Right lobe of liver (tissue), 6 donors: ENCODE data around the gene PHETA2. TPM values are rescaled to one million over a fixed set of nuclear protein-coding genes. Genes with fewer than 3 reads are reported as not detected.

Experiments used
- ATAC-seq, 4 donors: fragments of 200-7000 bp; cut with Tn5 transposase; one replicate each; pipeline ENCODE4 v1.9.1; 2020; ENCODE audit warnings: mild to moderate bottlenecking in 4 of 4, moderate library complexity in 4 of 4
- DNase-seq, 3 donors: peaks; one replicate each; pipeline ENCODE4 v3.0.0-alpha.2; 2020
- H3K27ac ChIP-seq, 3 donors: fragments of 200-600 bp; one replicate each; pipeline ENCODE4 v1.8.0; 2022
- H3K27me3 ChIP-seq, 2 donors: fragments of 200-600 bp; one replicate each; pipeline ENCODE4 v1.8.0; 2022
- H3K36me3 ChIP-seq, 4 donors: fragments of 200-600 bp; sonication (generic) in 1 of 4; one replicate each; pipeline versions ENCODE4 v1.5.1 to v1.8.0; 2017 to 2022; ENCODE audit warnings: control low read depth in 1 of 4
- H3K4me1 ChIP-seq, 4 donors: fragments of 200-600 bp; sonication (generic) in 1 of 4; one replicate each; pipeline versions ENCODE4 v1.5.1 to v1.8.0; 2017 to 2022; ENCODE audit warnings: control low read depth in 1 of 4
- H3K4me3 ChIP-seq, 3 donors: fragments of 200-600 bp; one replicate each; pipeline ENCODE4 v1.8.0; 2022
- H3K9me3 ChIP-seq, 4 donors: fragments of 200-600 bp; sonication (generic) in 1 of 4; one replicate each; pipeline versions ENCODE4 v1.5.1 to v1.8.0; 2017 to 2022; ENCODE audit warnings: control low read depth in 1 of 4
- CTCF ChIP-seq, 4 donors: fragments of 200-600 bp in 3 of 4; fragments of 450-650 bp in 1 of 4; IDR thresholded peaks; one replicate each; pipeline versions ENCODE4 v1.5.1 to v1.8.0; 2016 to 2022; ENCODE audit warnings: antibody characterized with exemption in 4 of 4, mild to moderate bottlenecking in 2 of 4
- POLR2A ChIP-seq: fragments of 450-650 bp; IDR thresholded peaks from one replicate; pipeline ENCODE4 v1.6.1; 2017; ENCODE audit warnings: antibody characterized with exemption, mild to moderate bottlenecking
- WGBS: methylation state at CpG from one replicate; pipeline ENCODE4 v1.1.6; 2018; ENCODE audit warnings: low coverage, low lambda C conversion rate; ENCODE audit not compliant: insufficient coverage; ENCODE audit errors: missing lambda C conversion rate; 5-methylcytosine and 5-hydroxymethylcytosine counted together
- intact Hi-C, 2 donors: fragments of 100-400 bp; cut with DNase I; formaldehyde crosslinking; loops; one replicate each; pipeline versions ENCODE4 v1.11.2 to v1.14.1; 2022
- total RNA-seq, 6 experiments: library from RNA; depleted of rRNA in 2 of 6; stranded (reverse); fragments of >200 nt in 2 of 6; fragmentation: NEBNext Ultra II Directional in 3 of 6; extraction: Animal tissue kit (Norgen Biotek cat#: 25700) in 3 of 6; gene quantifications; one replicate each; pipeline versions ENCODE4 v1.1.0 to v1.2.4, GENCODE V29; 2016 to 2023
- donor health status: DM: no; HTN: yes; CAD: no.
- donor health status: DM: no; HTN: no; CAD: no.
- donor health status: DM: no; HTN: no; CAD: no.
- donor health status: DM: no; HTN: yes; CAD: no.
- donor health status: DM: no; HTN: yes; CAD: no.

Gene PHETA2
- total RNA-seq, 6 experiments from 2014 or later = 0.51 to 1.4 (median 0.97) TPM

GRCh38 chr22:42056757-42057511 lies 17.1 kb upstream of the PHETA2 start:
- intact Hi-C loops = no loop called here
- 94% methylated on average over 1 of the region's 1 CpG for WGBS
- TF ChIP-seq POLR2A (no peak), CTCF (IDR thresholded peaks at IDR 0.05) (no peak)
- Histone ChIP-seq H3K36me3 (peaks cover 0 to 10% (median 3%) of the 10 kb centered on the region in 4 donors), H3K27me3 (no peaks in the 10 kb centered on the region), H3K9me3 (peaks cover 0 to 9% (median 3%) of the 10 kb centered on the region in 4 donors), H3K4me3 (no peak overlapping the region), H3K4me1 (no peaks in the 10 kb centered on the region), H3K27ac (no peak overlapping the region)
- no peak for ATAC-seq
- no peak for DNase-seq

- no CpG with 5 or more reads among the region's 5 CpGs for WGBS
- intact Hi-C loops = no loop called here
- DNase-seq (no peak), ATAC-seq (no peak)
- H3K27me3 ChIP-seq = no peaks in the 10 kb centered on the region
- peaks cover 0 to 9% (median 3%) of the 10 kb centered on the region in 4 donors for H3K9me3 ChIP-seq
- H3K4me3 ChIP-seq = no peak overlapping the region
- peaks cover 0 to 14% (median 3%) of the 10 kb centered on the region in 4 donors for H3K36me3 ChIP-seq
- H3K27ac ChIP-seq = no peak overlapping the region
- peaks cover 0 to 8% (median 4%) of the 10 kb centered on the region in 4 donors for H3K4me1 ChIP-seq
- TF ChIP-seq CTCF (IDR thresholded peaks at IDR 0.05) = no peak
- no peak for TF ChIP-seq POLR2A
These were observed 13.6 kb upstream of the PHETA2 start for GRCh38 chr22:42060489-42060888.

GRCh38 chr22:42061041-42061440 lies 13.0 kb upstream of the PHETA2 start:
- no peak for DNase-seq
- intact Hi-C loops = no loop called here
- WGBS = 100% methylated on average over 1 of the region's 7 CpGs
- Histone ChIP-seq H3K4me1 (peaks cover 0 to 13% (median 6%) of the 10 kb centered on the region in 4 donors), H3K27me3 (no peaks in the 10 kb centered on the region), H3K27ac (no peak overlapping the region), H3K36me3 (peaks cover 0 to 14% (median 3%) of the 10 kb centered on the region in 4 donors), H3K4me3 (no peak overlapping the region), H3K9me3 (peaks cover 0 to 9% (median 3%) of the 10 kb centered on the region in 4 donors)
- TF ChIP-seq CTCF (IDR thresholded peaks at IDR 0.05) (no peak), POLR2A (no peak)
- ATAC-seq = no peak

GRCh38 chr22:42062506-42063170 lies 11.4 kb upstream of the PHETA2 start:
- H3K9me3 ChIP-seq = no peaks in the 10 kb centered on the region
- no peaks in the 10 kb centered on the region for H3K27me3 ChIP-seq
- 90% methylated on average over 3 of the region's 10 CpGs for WGBS
- no peak overlapping the region for H3K27ac ChIP-seq
- DNase-seq = no peak
- no peak for ATAC-seq
- H3K4me3 ChIP-seq = no peak overlapping the region
- TF ChIP-seq POLR2A (no peak), CTCF (IDR thresholded peaks at IDR 0.05) (no peak)
- intact Hi-C loops = no loop called here
- H3K4me1 ChIP-seq = peaks cover 0 to 13% (median 6%) of the 10 kb centered on the region in 4 donors
- H3K36me3 ChIP-seq = peaks cover 0 to 20% (median 4%) of the 10 kb centered on the region in 4 donors
